Spleen (tissue), 11 donors: ENCODE measurements around the gene TBC1D16. TPM values are rescaled to one million over a fixed set of nuclear protein-coding genes. Genes with fewer than 3 reads are reported as not detected.

Experiments
- DNase-seq: peaks from one replicate; pipeline ENCODE4 v3.0.0-alpha.2; 2020
- H3K27ac ChIP-seq, 8 donors: fragments of 200-600 bp; sonication (generic) in 7 of 8; 1 replicate in 4 of 8; 2 replicates in 4 of 8; pipeline versions ENCODE4 v1.5.0 to v1.8.0; 2016 to 2021; ENCODE audit warnings: inconsistent platforms in 4 of 8, mild to moderate bottlenecking in 4 of 8, moderate library complexity in 1 of 8
- H3K27me3 ChIP-seq, 7 donors: fragments of 200-600 bp; sonication (generic) in 6 of 7; replicated peaks in 1 of 7; 1 replicate in 4 of 7; 2 replicates in 3 of 7; pipeline versions ENCODE4 v1.5.0 to v1.8.0; 2016 to 2021; ENCODE audit warnings: inconsistent platforms in 3 of 7, mild to moderate bottlenecking in 1 of 7
- H3K36me3 ChIP-seq, 6 donors: fragments of 200-600 bp; sonication (generic) in 5 of 6; 1 replicate in 4 of 6; 2 replicates in 2 of 6; pipeline versions ENCODE4 v1.5.0 to v1.8.0; 2016 to 2021; ENCODE audit warnings: inconsistent platforms in 2 of 6
- H3K4me1 ChIP-seq, 6 donors: fragments of 200-600 bp; sonication (generic) in 5 of 6; 1 replicate in 3 of 6; 2 replicates in 3 of 6; pipeline versions ENCODE4 v1.5.0 to v1.8.0; 2016 to 2021; ENCODE audit warnings: inconsistent platforms in 3 of 6
- H3K4me3 ChIP-seq, 8 donors: fragments of 200-600 bp; sonication (generic) in 7 of 8; 1 replicate in 4 of 8; 2 replicates in 4 of 8; pipeline versions ENCODE4 v1.5.0 to v1.8.0; 2016 to 2021; ENCODE audit warnings: inconsistent platforms in 4 of 8, mild to moderate bottlenecking in 4 of 8, moderate library complexity in 2 of 8
- H3K9me3 ChIP-seq, 8 donors: fragments of 200-600 bp; sonication (generic) in 7 of 8; 1 replicate in 4 of 8; 2 replicates in 4 of 8; pipeline versions ENCODE4 v1.5.0 to v1.8.0; 2016 to 2021; ENCODE audit warnings: inconsistent platforms in 4 of 8
- CTCF ChIP-seq, 11 experiments: fragments of 200-600 bp in 7 of 11; fragments of 450-650 bp in 4 of 11; sonication (generic) in 4 of 11; IDR thresholded peaks in 8 of 11; conservative IDR thresholded peaks in 3 of 11; 1 replicate in 7 of 11; 2 replicates in 4 of 11; pipeline versions ENCODE4 v1.4.0 to v1.8.0; 2016 to 2021; ENCODE audit warnings: antibody characterized with exemption in 11 of 11, inconsistent platforms in 4 of 11, mild to moderate bottlenecking in 1 of 11
- POLR2A ChIP-seq, 3 donors: fragments of 450-650 bp; IDR thresholded peaks; one replicate each; pipeline ENCODE4 v1.5.1; 2017; ENCODE audit warnings: antibody characterized with exemption in 3 of 3, mild to moderate bottlenecking in 1 of 3
- POLR2AphosphoS5 ChIP-seq, 3 donors: sonication (generic); formaldehyde crosslinking; IDR thresholded peaks; one replicate each; pipeline ENCODE4 v1.5.1; 2017; ENCODE audit warnings: antibody characterized with exemption in 3 of 3
- whole genome bisulfite sequencing, 5 donors: extraction: QIAGEN DNeasy Blood & Tissue Kit in 3 of 5; methylation state at CpG; one replicate each; pipeline versions ENCODE4 v1.1.5 to v1.1.7; 2013 to 2018; 5-methylcytosine and 5-hydroxymethylcytosine counted together
- intact Hi-C: fragments of 100-400 bp; cut with DNase I; formaldehyde crosslinking; loops from one replicate; pipeline ENCODE4 v1.15.0; 2023; ENCODE audit warnings: low total_unique reads
- polyA plus RNA-seq, 3 donors: library from polyadenylated mRNA; stranded (reverse); fragments of 200-250 nt; gene quantifications; one replicate each; pipeline ENCODE4 v1.2.1, GENCODE V29; 2013
- total RNA-seq, 7 donors: library from RNA; depleted of rRNA in 3 of 7; stranded (reverse); fragments of >200 nt in 3 of 7; fragmentation: NEBNext Ultra II Directional in 4 of 7; extraction: Animal tissue kit (Norgen Biotek cat#: 25700) in 4 of 7; gene quantifications; one replicate each; pipeline versions ENCODE4 v1.1.0 to v1.2.1, GENCODE V29; 2016 to 2021
- donor health status: healthy with polysubstance abuse.
- donor health status: DM: no; HTN: no; CAD: no; lungs with moderate emphysema.
- donor health status: DM: no; HTN: no; CAD: no.
- donor health status: Bipolar disorder and iron deficiency.
- donor health status: healthy.
- donor health status: DM: no; HTN: no; CAD: no.
- donor health status: DM: yes; HTN: yes; CAD: no.

TBC1D16 gene
- total and polyA plus RNA-seq, 10 donors, result 1.3 to 33.6 (median 15.7) TPM

DNA sequence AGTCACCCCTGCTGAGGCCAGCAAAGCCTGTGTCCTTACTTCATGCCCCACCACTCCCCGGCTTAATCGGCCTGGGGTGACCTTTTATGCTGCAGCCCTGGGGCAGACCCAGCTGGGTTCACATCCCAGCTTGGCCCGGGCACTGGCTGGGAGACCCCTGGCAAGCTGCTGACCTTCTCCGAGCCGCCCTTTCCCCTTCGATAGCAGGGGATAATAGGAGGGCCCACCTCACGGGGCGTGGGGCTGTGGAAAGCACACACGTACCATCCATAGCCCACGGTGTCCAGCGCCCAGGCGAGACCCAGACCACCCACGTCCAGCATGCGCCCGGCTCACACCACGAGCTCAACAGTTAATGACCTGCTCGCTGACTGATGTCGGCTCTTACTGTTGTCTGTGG is 26.8 kb downstream of the TBC1D16 start:
- no peaks in the 10 kb centered on the region for H3K9me3 ChIP-seq
- intact Hi-C loops, result no loop called here
- WGBS, 5 donors, result 85 to 95% (median 89%) methylated on average over 17 to 18 of the region's 18 CpGs
- H3K4me1 ChIP-seq, result peaks cover 0 to 22% (median 18%) of the 10 kb centered on the region in 6 donors
- TF ChIP-seq CTCF (IDR thresholded peaks at IDR 0.05 in 8 of 11, conservative IDR thresholded peaks at IDR 0.05 in 3 of 11) (no peak), POLR2A (IDR thresholded peaks at IDR 0.05) (no peak), POLR2AphosphoS5 (IDR thresholded peaks at IDR 0.05) (no peak)
- H3K27ac ChIP-seq, result no peak overlapping the region
- no peak overlapping the region for H3K4me3 ChIP-seq
- H3K36me3 ChIP-seq, result peaks cover 0 to 54% (median 4%) of the 10 kb centered on the region in 6 donors
- DNase-seq, result no peak
- H3K27me3 ChIP-seq, result no peaks in the 10 kb centered on the region

- intact Hi-C loops, result no loop called here
- Histone ChIP-seq H3K4me3 (no peak overlapping the region), H3K4me1 (peaks cover 0 to 22% (median 18%) of the 10 kb centered on the region in 6 donors), H3K36me3 (peaks cover 0 to 52% (median 4%) of the 10 kb centered on the region in 6 donors), H3K9me3 (no peaks in the 10 kb centered on the region), H3K27ac (no peak overlapping the region), H3K27me3 (no peaks in the 10 kb centered on the region)
- 15 to 23% (median 20%) methylated on average over 15 to 17 of the region's 17 CpGs for WGBS, 5 donors
- no peak for TF ChIP-seq POLR2A (IDR thresholded peaks at IDR 0.05)
- peak; percentile 79 to 97 (median 93) for TF ChIP-seq CTCF (IDR thresholded peaks at IDR 0.05 in 8 of 11, conservative IDR thresholded peaks at IDR 0.05 in 3 of 11)
- peak; percentile 44 to 73 (median 62) for TF ChIP-seq POLR2AphosphoS5 (IDR thresholded peaks at IDR 0.05)
- peak; percentile 93 for DNase-seq
Measured at GRCh38 chr17:80008383-80008840, 27.3 kb downstream of the TBC1D16 start.

GRCh38 chr17:80007939-80008338 is 27.7 kb downstream of the TBC1D16 start:
- intact Hi-C loops, result no loop called here
- no peak overlapping the region for H3K27ac ChIP-seq
- H3K4me1 ChIP-seq, result peaks cover 0 to 22% (median 18%) of the 10 kb centered on the region in 6 donors
- no peak for TF ChIP-seq CTCF (IDR thresholded peaks at IDR 0.05 in 8 of 11, conservative IDR thresholded peaks at IDR 0.05 in 3 of 11)
- no peak for TF ChIP-seq POLR2AphosphoS5 (IDR thresholded peaks at IDR 0.05)
- no peak for TF ChIP-seq POLR2A (IDR thresholded peaks at IDR 0.05)
- no peaks in the 10 kb centered on the region for H3K27me3 ChIP-seq
- peaks cover 0 to 51% (median 2%) of the 10 kb centered on the region in 6 donors for H3K36me3 ChIP-seq
- no peak overlapping the region for H3K4me3 ChIP-seq
- no peak for DNase-seq
- no peaks in the 10 kb centered on the region for H3K9me3 ChIP-seq
- 74 to 89% (median 83%) methylated on average over 10 of the region's 10 CpGs for WGBS, 5 donors

DNA sequence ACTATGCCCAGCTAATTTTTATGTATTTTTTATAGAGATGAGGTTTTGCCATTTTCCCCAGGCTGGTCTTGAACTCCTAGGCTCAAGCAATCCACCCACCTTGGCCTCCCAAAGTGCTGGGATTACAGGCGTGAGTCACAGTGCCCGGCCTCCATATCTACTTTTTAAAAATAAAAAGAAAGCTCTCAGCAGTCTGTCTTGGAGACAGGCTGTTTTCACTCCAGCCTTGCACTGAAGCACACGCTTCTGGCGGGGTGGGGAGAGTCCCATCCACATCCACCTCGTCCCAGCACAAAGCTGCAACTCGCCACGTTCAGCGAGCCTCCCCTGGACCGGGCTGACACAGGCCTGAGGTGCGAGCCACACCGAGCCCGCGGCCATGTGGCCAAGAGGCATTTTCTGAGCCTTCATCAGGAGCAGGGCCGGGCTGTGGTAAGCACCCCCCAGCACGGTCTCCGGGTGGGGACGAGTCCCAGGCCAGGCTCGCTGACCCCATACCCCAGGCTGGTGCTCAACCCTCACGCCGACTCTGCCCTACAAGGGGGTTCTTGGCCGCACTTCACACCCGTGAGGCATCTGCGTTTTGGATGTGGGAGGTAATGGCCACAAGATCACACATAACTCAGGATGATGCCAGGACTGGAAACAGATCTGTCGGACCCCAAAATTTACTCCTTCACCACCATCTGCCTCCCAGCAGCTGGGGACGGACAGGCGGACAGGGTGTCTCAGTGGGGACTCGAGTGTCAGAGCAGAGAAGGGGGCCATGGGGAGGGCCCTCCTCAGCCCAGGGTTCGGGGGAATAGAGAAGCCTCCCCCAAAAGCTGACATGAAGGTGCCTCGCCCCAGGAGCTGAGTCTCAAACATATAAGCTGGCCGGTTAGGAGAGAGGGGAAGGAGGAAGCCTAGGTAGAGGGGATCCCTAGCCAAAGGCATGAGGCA is 28.6 kb downstream of the TBC1D16 start:
- no peak for DNase-seq
- peak in 1 of 11 experiments; percentile 4 for TF ChIP-seq CTCF (IDR thresholded peaks at IDR 0.05 in 8 of 11, conservative IDR thresholded peaks at IDR 0.05 in 3 of 11)
- no peak for TF ChIP-seq POLR2A (IDR thresholded peaks at IDR 0.05)
- TF ChIP-seq POLR2AphosphoS5 (IDR thresholded peaks at IDR 0.05), result peak in 1 of 3 donors; percentile 9
- 92 to 94% (median 93%) methylated on average over 20 to 30 of the region's 30 CpGs for WGBS, 5 donors
- Histone ChIP-seq H3K27ac (no peak overlapping the region), H3K36me3 (peaks cover 0 to 53% (median 0%) of the 10 kb centered on the region in 6 donors), H3K9me3 (no peaks in the 10 kb centered on the region), H3K4me1 (peaks cover 0 to 22% (median 18%) of the 10 kb centered on the region in 6 donors), H3K4me3 (no peak overlapping the region), H3K27me3 (no peaks in the 10 kb centered on the region)
- intact Hi-C loops, result no loop called here
